Vagina (tissue), 2 donors: ENCODE data around the gene CD83.

Experiments
- POLR2AphosphoS5 ChIP-seq, 2 donors: sonication (generic); formaldehyde crosslinking; IDR thresholded peaks; one replicate each; pipeline ENCODE4 v1.9.0; 2017; ENCODE audit warnings: antibody characterized with exemption in 2 of 2, mild to moderate bottlenecking in 2 of 2, low read depth in 1 of 2; ENCODE audit not compliant: insufficient read depth in 1 of 2
- TF ChIP-seq, protein P1 (sequence below), 3 experiments: fragments of 450-650 bp in 2 of 3; fragments of 200-600 bp in 1 of 3; sonication (generic) in 1 of 3; IDR thresholded peaks; one replicate each; pipeline ENCODE4 v1.5.1; 2017 to 2019; ENCODE audit warnings: antibody characterized with exemption in 3 of 3, mild to moderate bottlenecking in 2 of 3, moderate library complexity in 2 of 3

GRCh38 chr6:14109411-14109826, 8.2 kb upstream of the CD83 start:
- TF ChIP-seq, protein P1, sequence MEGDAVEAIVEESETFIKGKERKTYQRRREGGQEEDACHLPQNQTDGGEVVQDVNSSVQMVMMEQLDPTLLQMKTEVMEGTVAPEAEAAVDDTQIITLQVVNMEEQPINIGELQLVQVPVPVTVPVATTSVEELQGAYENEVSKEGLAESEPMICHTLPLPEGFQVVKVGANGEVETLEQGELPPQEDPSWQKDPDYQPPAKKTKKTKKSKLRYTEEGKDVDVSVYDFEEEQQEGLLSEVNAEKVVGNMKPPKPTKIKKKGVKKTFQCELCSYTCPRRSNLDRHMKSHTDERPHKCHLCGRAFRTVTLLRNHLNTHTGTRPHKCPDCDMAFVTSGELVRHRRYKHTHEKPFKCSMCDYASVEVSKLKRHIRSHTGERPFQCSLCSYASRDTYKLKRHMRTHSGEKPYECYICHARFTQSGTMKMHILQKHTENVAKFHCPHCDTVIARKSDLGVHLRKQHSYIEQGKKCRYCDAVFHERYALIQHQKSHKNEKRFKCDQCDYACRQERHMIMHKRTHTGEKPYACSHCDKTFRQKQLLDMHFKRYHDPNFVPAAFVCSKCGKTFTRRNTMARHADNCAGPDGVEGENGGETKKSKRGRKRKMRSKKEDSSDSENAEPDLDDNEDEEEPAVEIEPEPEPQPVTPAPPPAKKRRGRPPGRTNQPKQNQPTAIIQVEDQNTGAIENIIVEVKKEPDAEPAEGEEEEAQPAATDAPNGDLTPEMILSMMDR (IDR thresholded peaks at IDR 0.05), result no peak
- TF ChIP-seq POLR2AphosphoS5 (IDR thresholded peaks at IDR 0.05; ENCODE audit: insufficient read depth in 1 of 2, low read depth in 1 of 2), result no peak
